Smooth muscle cell (in vitro differentiated cells): ENCODE data around the gene UBR2. TPM values are rescaled to one million over a fixed set of nuclear protein-coding genes. Genes with fewer than 3 reads are reported as not detected.

ENCODE experiments used
- DNase-seq: peaks from one replicate; lab custom pipeline; 2025; ENCODE audit not compliant: unreplicated experiment; lab: John Stamatoyannopoulos, UW
- H2AFZ ChIP-seq: fragments of 200-600 bp; sonication (generic); 2 replicates; pipeline ENCODE4 v1.6.0; 2016; ENCODE audit warnings: antibody characterized with exemption, low read depth, mild to moderate bottlenecking
- H3F3A ChIP-seq: fragments of 200-600 bp; sonication (generic); 2 replicates; pipeline ENCODE4 v1.6.0; 2017; ENCODE audit warnings: antibody characterized with exemption, low read depth
- H3K27ac ChIP-seq: fragments of 200-600 bp; sonication (generic); 2 replicates; pipeline ENCODE4 v1.5.1; 2016; ENCODE audit warnings: low read depth, mild to moderate bottlenecking
- H3K27me3 ChIP-seq: fragments of 200-600 bp; sonication (generic); 2 replicates; pipeline ENCODE4 v1.6.1; 2016; ENCODE audit warnings: low read depth, mild to moderate bottlenecking
- H3K36me3 ChIP-seq: fragments of 200-600 bp; sonication (generic); 2 replicates; pipeline ENCODE4 v1.5.1; 2016; ENCODE audit warnings: low read depth
- H3K4me1 ChIP-seq: fragments of 200-600 bp; sonication (generic); 2 replicates; pipeline ENCODE4 v1.5.1; 2016; ENCODE audit warnings: low read depth
- H3K4me2 ChIP-seq: fragments of 200-600 bp; sonication (generic); 2 replicates; pipeline ENCODE4 v1.6.0; 2016; ENCODE audit warnings: mild to moderate bottlenecking
- H3K4me3 ChIP-seq: fragments of 200-600 bp; sonication (generic); 2 replicates; pipeline ENCODE4 v1.5.1; 2016; ENCODE audit warnings: mild to moderate bottlenecking
- H3K79me2 ChIP-seq: fragments of 200-600 bp; sonication (generic); 2 replicates; pipeline ENCODE4 v1.6.0; 2016; ENCODE audit warnings: low read depth, mild to moderate bottlenecking
- H3K9ac ChIP-seq: fragments of 200-600 bp; sonication (generic); 2 replicates; pipeline ENCODE4 v1.6.0; 2016; ENCODE audit warnings: low read depth
- H3K9me3 ChIP-seq: fragments of 200-600 bp; sonication (generic); replicated peaks from 2 replicates; pipeline ENCODE4 v1.5.1; 2016; ENCODE audit warnings: low read depth
- H4K20me1 ChIP-seq: fragments of 200-600 bp; sonication (generic); 2 replicates; pipeline ENCODE4 v1.6.0; 2016; ENCODE audit warnings: low read depth
- CTCF ChIP-seq: fragments of 200-600 bp; sonication (generic); IDR thresholded peaks from 2 replicates; pipeline ENCODE4 v1.5.1; 2017; ENCODE audit warnings: borderline replicate concordance, mild to moderate bottlenecking, antibody characterized with exemption; ENCODE audit not compliant: insufficient read depth, poor library complexity, severe bottlenecking
- WGBS: methylation state at CpG from one replicate; pipeline ENCODE4 v1.1.7; 2016; ENCODE audit warnings: low lambda C conversion rate; 5-methylcytosine and 5-hydroxymethylcytosine counted together
- polyA plus RNA-seq: library from polyadenylated mRNA; unstranded; fragments of >200 nt; fragmentation: Nextera tagmentation; extraction: Ambion mirVana; gene quantifications from 2 replicates; pipeline ENCODE4 v1.2.1, GENCODE V29; 2016
- total RNA-seq: library from RNA; depleted of rRNA; stranded (reverse); fragments of >200 nt; gene quantifications from 2 replicates; pipeline ENCODE4 v1.2.3, GENCODE V29; 2014

The UBR2 gene
- total and polyA plus RNA-seq, 2 experiments from 2014 or later: 8.1 to 22.6 TPM

GRCh38 chr6:42710316-42710715 is 146.5 kb downstream of the UBR2 start:
- H3K27me3 ChIP-seq: no peaks in the 10 kb centered on the region
- peaks cover 6% of the 10 kb centered on the region for H3K9me3 ChIP-seq
- no peak for TF ChIP-seq CTCF
- H3K4me3 ChIP-seq: no peak overlapping the region
- H4K20me1 ChIP-seq: no peaks in the 10 kb centered on the region
- WGBS: 20% methylated on average over 9 of the region's 9 CpGs
- no peaks in the 10 kb centered on the region for H3K36me3 ChIP-seq
- H3K4me1 ChIP-seq: peaks cover 8% of the 10 kb centered on the region
- H3K9ac ChIP-seq: no peak overlapping the region
- H3K27ac ChIP-seq: peak overlapping the region; percentile 32
- no peak for DNase-seq
- H2AFZ ChIP-seq: no peak overlapping the region
- no peaks in the 10 kb centered on the region for H3K79me2 ChIP-seq
- peak overlapping the region; percentile 39 for H3K4me2 ChIP-seq
- H3F3A ChIP-seq: no peaks in the 10 kb centered on the region

DNA sequence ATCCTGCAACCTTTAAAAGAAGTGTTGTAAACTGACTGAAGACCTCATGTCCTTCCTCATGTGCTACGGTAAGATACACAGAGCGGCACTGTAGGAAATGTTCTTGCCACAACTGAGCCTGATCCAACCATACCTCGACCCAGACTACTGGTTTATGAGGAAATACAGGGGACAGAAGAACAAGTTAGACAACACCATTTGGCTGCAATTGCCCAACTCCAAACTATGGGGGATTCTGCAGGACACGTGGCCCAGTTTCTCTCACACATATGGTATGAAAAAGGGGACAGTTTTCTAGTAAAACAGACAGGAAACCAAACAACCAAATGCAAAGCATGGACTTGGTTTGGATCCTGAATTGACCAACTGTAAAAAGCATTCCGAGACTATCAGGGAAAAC is 148.1 kb downstream of the UBR2 start:
- Histone ChIP-seq H2AFZ (no peak overlapping the region), H3F3A (no peaks in the 10 kb centered on the region), H3K9me3 (peaks cover 6% of the 10 kb centered on the region), H3K4me2 (no peak overlapping the region), H3K4me3 (no peak overlapping the region), H3K79me2 (no peaks in the 10 kb centered on the region), H3K36me3 (no peaks in the 10 kb centered on the region), H3K9ac (no peak overlapping the region), H4K20me1 (no peaks in the 10 kb centered on the region), H3K27ac (no peak overlapping the region), H3K27me3 (no peaks in the 10 kb centered on the region), H3K4me1 (peaks cover 8% of the 10 kb centered on the region)
- WGBS: 86% methylated on average over 5 of the region's 5 CpGs
- no peak for DNase-seq
- TF ChIP-seq CTCF: no peak

- H4K20me1 ChIP-seq: no peaks in the 10 kb centered on the region
- H3K27me3 ChIP-seq: no peaks in the 10 kb centered on the region
- H3K4me2 ChIP-seq: no peak overlapping the region
- H3K4me3 ChIP-seq: no peak overlapping the region
- peaks cover 8% of the 10 kb centered on the region for H3K4me1 ChIP-seq
- DNase-seq: no peak
- no peaks in the 10 kb centered on the region for H3K36me3 ChIP-seq
- no peak overlapping the region for H3K9ac ChIP-seq
- WGBS: 61% methylated on average over 4 of the region's 4 CpGs
- TF ChIP-seq CTCF: no peak
- no peaks in the 10 kb centered on the region for H3K79me2 ChIP-seq
- H3F3A ChIP-seq: no peaks in the 10 kb centered on the region
- no peak overlapping the region for H2AFZ ChIP-seq
- H3K27ac ChIP-seq: no peak overlapping the region
- peaks cover 6% of the 10 kb centered on the region for H3K9me3 ChIP-seq
Observed at GRCh38 chr6:42714098-42714761, 150.4 kb downstream of the UBR2 start.

DNA sequence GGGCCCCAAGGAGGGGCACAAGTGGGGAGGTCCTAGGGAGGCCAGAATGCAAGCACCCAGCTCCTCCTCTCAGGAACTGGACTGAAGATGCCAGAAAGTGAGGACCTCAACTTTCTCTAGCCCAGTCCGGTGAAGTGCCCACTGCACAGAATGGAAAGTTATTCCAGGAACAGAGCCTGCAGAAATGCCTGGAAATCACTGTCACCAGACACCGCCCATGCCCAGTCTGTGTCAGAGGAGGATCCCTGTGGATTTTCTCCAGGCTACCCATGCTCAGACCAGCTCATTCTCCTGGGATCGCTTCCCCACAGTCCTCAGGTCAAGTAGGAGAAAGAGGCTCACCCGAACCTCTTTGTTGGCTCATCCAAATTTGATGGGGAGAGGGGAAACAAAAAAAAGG is 152.0 kb downstream of the UBR2 start:
- no peak overlapping the region for H3K27ac ChIP-seq
- WGBS: 73% methylated on average over 4 of the region's 4 CpGs
- H3K9me3 ChIP-seq: peaks cover 6% of the 10 kb centered on the region
- no peaks in the 10 kb centered on the region for H3K4me1 ChIP-seq
- DNase-seq: no peak
- H4K20me1 ChIP-seq: no peaks in the 10 kb centered on the region
- no peak overlapping the region for H3K4me2 ChIP-seq
- peaks cover 5% of the 10 kb centered on the region for H3K27me3 ChIP-seq
- H3K36me3 ChIP-seq: no peaks in the 10 kb centered on the region
- H3K79me2 ChIP-seq: no peaks in the 10 kb centered on the region
- no peak overlapping the region for H2AFZ ChIP-seq
- TF ChIP-seq CTCF: no peak
- no peaks in the 10 kb centered on the region for H3F3A ChIP-seq
- H3K4me3 ChIP-seq: no peak overlapping the region
- no peak overlapping the region for H3K9ac ChIP-seq
